Astrocyte (in vitro differentiated cells and primary cell): ENCODE results near the gene ADGRD2. TPM values are rescaled to one million over a fixed set of nuclear protein-coding genes. Genes with fewer than 3 reads are reported as not detected.

Source experiments
- DNase-seq: peaks from one replicate; pipeline ENCODE4 v3.0.0-alpha.2; 2010; ENCODE audit warnings: low read depth
- FAIRE-seq: peaks from 2 replicates; lab custom pipeline; 2011; peaks lifted over from hg19 to GRCh38; lab: Jason Lieb, UNC
- H2AFZ ChIP-seq: 2 replicates; pipeline ENCODE4 v1.6.0; 2012; ENCODE audit warnings: low read depth, low read length, inconsistent platforms
- H3K27ac ChIP-seq: 2 replicates; pipeline ENCODE4 v1.5.1; 2011; ENCODE audit warnings: low read depth, low read length, inconsistent platforms
- H3K27me3 ChIP-seq: 2 replicates; pipeline ENCODE4 v1.6.0; 2011; ENCODE audit warnings: low read length, inconsistent platforms; ENCODE audit not compliant: insufficient read depth
- H3K36me3 ChIP-seq: 2 replicates; pipeline ENCODE4 v1.5.1; 2011; ENCODE audit warnings: low read length, inconsistent platforms; ENCODE audit not compliant: insufficient read depth
- H3K4me1 ChIP-seq: 2 replicates; pipeline ENCODE4 v1.5.1; 2011; ENCODE audit warnings: low read length, inconsistent platforms; ENCODE audit not compliant: insufficient read depth
- H3K4me2 ChIP-seq: 2 replicates; pipeline ENCODE4 v1.6.0; 2012; ENCODE audit warnings: low read length, inconsistent platforms
- H3K4me3 ChIP-seq: 2 replicates; pipeline ENCODE4 v1.5.1; 2011; ENCODE audit warnings: low read depth, mild to moderate bottlenecking, low read length, inconsistent platforms; ENCODE audit not compliant: insufficient read depth
- H3K79me2 ChIP-seq: 2 replicates; pipeline ENCODE4 v1.6.0; 2012; ENCODE audit warnings: mild to moderate bottlenecking, low read length, inconsistent platforms; ENCODE audit not compliant: insufficient read depth
- H3K9ac ChIP-seq: 2 replicates; pipeline ENCODE4 v1.6.0; 2012; ENCODE audit warnings: mild to moderate bottlenecking, low read length, inconsistent platforms
- H3K9me3 ChIP-seq: 2 replicates; pipeline ENCODE4 v1.5.1; 2012; ENCODE audit warnings: low read depth, mild to moderate bottlenecking, low read length, inconsistent platforms; ENCODE audit not compliant: insufficient read depth
- H4K20me1 ChIP-seq: 2 replicates; pipeline ENCODE4 v1.6.0; 2012; ENCODE audit warnings: low read length, inconsistent platforms; ENCODE audit not compliant: insufficient read depth
- H3K27ac Mint-ChIP-seq: one replicate; pipeline ENCODE4 v1.8.0; 2021; ENCODE audit warnings: mild to moderate bottlenecking, mixed read lengths; ENCODE audit not compliant: unreplicated experiment
- H3K27me3 Mint-ChIP-seq: one replicate; pipeline ENCODE4 v1.8.0; 2021; ENCODE audit warnings: low read depth, mixed read lengths; ENCODE audit not compliant: unreplicated experiment
- H3K36me3 Mint-ChIP-seq: one replicate; pipeline ENCODE4 v1.8.0; 2021; ENCODE audit warnings: low read depth, mixed read lengths; ENCODE audit not compliant: unreplicated experiment
- H3K4me1 Mint-ChIP-seq: one replicate; pipeline ENCODE4 v1.8.0; 2021; ENCODE audit warnings: low read depth, mixed read lengths; ENCODE audit not compliant: unreplicated experiment
- H3K4me3 Mint-ChIP-seq: one replicate; pipeline ENCODE4 v1.8.0; 2021; ENCODE audit warnings: mild to moderate bottlenecking, moderate library complexity, mixed read lengths; ENCODE audit not compliant: unreplicated experiment
- H3K9me3 Mint-ChIP-seq: one replicate; pipeline ENCODE4 v1.8.0; 2021; ENCODE audit warnings: mild to moderate bottlenecking, mixed read lengths; ENCODE audit not compliant: unreplicated experiment
- EZH2 ChIP-seq: IDR thresholded peaks from 2 replicates; pipeline ENCODE4 v1.6.1; 2012; ENCODE audit warnings: mild to moderate bottlenecking, low read length, inconsistent platforms; ENCODE audit not compliant: insufficient read depth
- total RNA-seq: library from RNA; stranded (reverse); gene quantifications from 2 replicates; pipeline ENCODE4 v1.2.1, GENCODE V29; 2021
- TF ChIP-seq, protein P1 (sequence below): IDR thresholded peaks from 2 replicates; pipeline ENCODE4 v1.5.1; 2011; ENCODE audit warnings: low read depth, mild to moderate bottlenecking, inconsistent platforms, low read length, moderate library complexity; ENCODE audit not compliant: insufficient read depth

The ADGRD2 gene
- total RNA-seq, 1 donor from 2014 or later, result not detected

DNA sequence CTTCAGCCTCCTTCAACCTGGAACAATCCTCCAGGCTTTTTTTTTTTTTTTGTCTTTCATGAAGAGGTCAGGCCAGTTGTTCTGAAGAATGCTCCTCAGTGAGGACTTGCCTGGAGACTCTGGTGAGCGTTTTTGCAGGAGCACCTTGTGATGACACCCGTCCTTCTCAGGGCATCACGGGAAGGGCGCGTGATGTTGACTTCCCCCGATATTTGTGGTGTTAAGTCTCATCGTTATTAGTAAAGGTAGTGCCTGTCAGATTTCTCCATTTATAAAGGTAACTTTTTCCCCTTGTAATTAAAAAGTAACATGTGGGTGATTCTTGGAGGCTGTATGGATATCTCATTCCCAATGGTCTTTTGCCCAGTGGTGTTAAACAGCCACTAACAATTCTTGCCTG is 23.9 kb upstream of the ADGRD2 start:
- peaks cover 7% of the 10 kb centered on the region for H3K27me3 ChIP-seq
- H3K4me1 ChIP-seq, result no peaks in the 10 kb centered on the region
- no peak overlapping the region for H3K9ac ChIP-seq
- FAIRE-seq (no peak), DNase-seq (no peak)
- H3K4me2 ChIP-seq, result no peak overlapping the region
- H3K36me3 Mint-ChIP-seq, result no peaks in the 10 kb centered on the region
- H4K20me1 ChIP-seq, result no peaks in the 10 kb centered on the region
- peaks cover 6% of the 10 kb centered on the region for H3K4me1 Mint-ChIP-seq
- H3K27ac ChIP-seq, result no peak overlapping the region
- H2AFZ ChIP-seq, result no peak overlapping the region
- H3K27ac Mint-ChIP-seq, result no peak overlapping the region
- H3K9me3 Mint-ChIP-seq, result no peaks in the 10 kb centered on the region
- no peak overlapping the region for H3K4me3 ChIP-seq
- no peaks in the 10 kb centered on the region for H3K36me3 ChIP-seq
- no peaks in the 10 kb centered on the region for H3K79me2 ChIP-seq
- TF ChIP-seq, protein P1, sequence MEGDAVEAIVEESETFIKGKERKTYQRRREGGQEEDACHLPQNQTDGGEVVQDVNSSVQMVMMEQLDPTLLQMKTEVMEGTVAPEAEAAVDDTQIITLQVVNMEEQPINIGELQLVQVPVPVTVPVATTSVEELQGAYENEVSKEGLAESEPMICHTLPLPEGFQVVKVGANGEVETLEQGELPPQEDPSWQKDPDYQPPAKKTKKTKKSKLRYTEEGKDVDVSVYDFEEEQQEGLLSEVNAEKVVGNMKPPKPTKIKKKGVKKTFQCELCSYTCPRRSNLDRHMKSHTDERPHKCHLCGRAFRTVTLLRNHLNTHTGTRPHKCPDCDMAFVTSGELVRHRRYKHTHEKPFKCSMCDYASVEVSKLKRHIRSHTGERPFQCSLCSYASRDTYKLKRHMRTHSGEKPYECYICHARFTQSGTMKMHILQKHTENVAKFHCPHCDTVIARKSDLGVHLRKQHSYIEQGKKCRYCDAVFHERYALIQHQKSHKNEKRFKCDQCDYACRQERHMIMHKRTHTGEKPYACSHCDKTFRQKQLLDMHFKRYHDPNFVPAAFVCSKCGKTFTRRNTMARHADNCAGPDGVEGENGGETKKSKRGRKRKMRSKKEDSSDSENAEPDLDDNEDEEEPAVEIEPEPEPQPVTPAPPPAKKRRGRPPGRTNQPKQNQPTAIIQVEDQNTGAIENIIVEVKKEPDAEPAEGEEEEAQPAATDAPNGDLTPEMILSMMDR, result no peak
- TF ChIP-seq EZH2, result no peak
- no peaks in the 10 kb centered on the region for H3K9me3 ChIP-seq
- H3K27me3 Mint-ChIP-seq, result peaks cover 20% of the 10 kb centered on the region
- H3K4me3 Mint-ChIP-seq, result no peak overlapping the region

- no peak for FAIRE-seq
- H3K27me3 ChIP-seq, result peaks cover 7% of the 10 kb centered on the region
- no peak overlapping the region for H3K27ac ChIP-seq
- Mint-ChIP-seq H3K27ac (no peak overlapping the region), H3K9me3 (no peaks in the 10 kb centered on the region), H3K27me3 (peaks cover 19% of the 10 kb centered on the region), H3K4me1 (peaks cover 9% of the 10 kb centered on the region), H3K36me3 (no peaks in the 10 kb centered on the region), H3K4me3 (no peak overlapping the region)
- no peak overlapping the region for H3K9ac ChIP-seq
- no peaks in the 10 kb centered on the region for H4K20me1 ChIP-seq
- no peak overlapping the region for H3K4me2 ChIP-seq
- DNase-seq, result no peak
- H2AFZ ChIP-seq, result no peak overlapping the region
- H3K79me2 ChIP-seq, result no peaks in the 10 kb centered on the region
- no peaks in the 10 kb centered on the region for H3K4me1 ChIP-seq
- TF ChIP-seq, protein P1, result no peak
- no peak for TF ChIP-seq EZH2
- H3K9me3 ChIP-seq, result no peaks in the 10 kb centered on the region
- no peaks in the 10 kb centered on the region for H3K36me3 ChIP-seq
- no peak overlapping the region for H3K4me3 ChIP-seq
Measured at GRCh38 chr9:124427281-124427680, 23.0 kb upstream of the ADGRD2 start.

DNA sequence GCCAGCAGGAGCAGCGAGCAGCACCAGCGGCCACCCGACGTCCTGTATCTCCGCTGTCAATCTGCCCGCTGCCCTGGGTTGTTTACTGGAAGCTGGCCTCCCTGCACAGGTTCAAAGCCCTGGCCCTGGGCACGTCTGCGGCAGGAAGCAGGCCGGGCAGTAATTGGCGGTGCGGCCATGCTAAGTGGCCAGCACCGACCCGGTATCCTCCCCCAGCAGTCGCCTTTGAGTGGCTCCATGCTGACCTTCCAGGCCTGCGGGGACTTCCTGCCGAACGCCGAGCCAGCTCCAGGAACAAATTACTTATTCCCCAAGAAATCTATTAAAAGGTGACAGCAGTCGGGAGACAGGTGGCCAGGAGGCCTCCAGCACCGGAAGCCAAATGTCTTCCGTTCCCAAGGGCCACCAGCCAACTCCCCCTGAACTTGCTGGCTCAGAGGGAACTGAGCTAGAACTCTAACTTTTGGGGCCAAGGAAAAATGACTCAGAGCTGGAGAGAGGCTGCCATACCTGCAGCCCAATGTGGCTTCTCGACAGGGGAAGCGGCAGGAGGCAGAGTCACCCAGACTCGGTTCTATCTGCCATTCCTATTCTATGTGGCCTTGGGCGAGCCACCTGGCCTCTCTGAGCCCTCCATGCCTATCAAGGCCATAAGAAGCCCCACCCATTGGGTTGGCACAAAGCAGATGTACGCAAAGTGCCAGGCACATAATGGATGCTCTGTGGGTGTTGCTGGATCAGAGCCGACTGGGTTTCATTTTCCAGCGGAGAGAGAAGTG is 21.3 kb upstream of the ADGRD2 start:
- Histone ChIP-seq H3K9me3 (no peaks in the 10 kb centered on the region), H3K27me3 (peaks cover 9% of the 10 kb centered on the region), H3K9ac (no peak overlapping the region), H3K27ac (no peak overlapping the region), H3K4me3 (no peak overlapping the region), H4K20me1 (no peaks in the 10 kb centered on the region), H3K4me2 (no peak overlapping the region), H3K79me2 (no peaks in the 10 kb centered on the region), H3K4me1 (no peaks in the 10 kb centered on the region), H3K36me3 (no peaks in the 10 kb centered on the region), H2AFZ (no peak overlapping the region)
- DNase-seq, result no peak
- H3K9me3 Mint-ChIP-seq, result no peaks in the 10 kb centered on the region
- FAIRE-seq, result no peak
- no peak overlapping the region for H3K4me3 Mint-ChIP-seq
- no peaks in the 10 kb centered on the region for H3K36me3 Mint-ChIP-seq
- H3K4me1 Mint-ChIP-seq, result peaks cover 4% of the 10 kb centered on the region
- peaks cover 16% of the 10 kb centered on the region for H3K27me3 Mint-ChIP-seq
- no peak overlapping the region for H3K27ac Mint-ChIP-seq
- TF ChIP-seq, protein P1, result no peak
- no peak for TF ChIP-seq EZH2
